WTC11 (cell line): Measurements from ENCODE around the gene TTC28. TPM values are rescaled to one million over a fixed set of nuclear protein-coding genes. Genes with fewer than 3 reads are reported as not detected.

Source experiments
- ATAC-seq: fragments of 200-7000 bp; cut with Tn5 transposase; 2 replicates; pipeline ENCODE4 v1.10.0; 2021; ENCODE audit warnings: mild to moderate bottlenecking, moderate library complexity
- CTCF ChIA-PET: fragments of 300-600 bp; sonication (Branson Sonifier 250); formaldehyde crosslinking; loops from one replicate; lab custom pipeline; 2021; ENCODE audit warnings: antibody characterized with exemption; lab: Charles Lee
- POLR2A ChIA-PET: fragments of 350-600 bp; sonication (Branson Sonifier 250); formaldehyde crosslinking; loops from one replicate; lab custom pipeline; 2021; ENCODE audit warnings: antibody characterized with exemption; lab: Charles Lee
- DNase-seq: peaks from one replicate; pipeline ENCODE4 v3.0.0; 2021; ENCODE audit warnings: low spot score
- H3K27ac Mint-ChIP-seq: 2 replicates; pipeline ENCODE4 v1.8.0; 2021; ENCODE audit warnings: mixed read lengths
- H3K27me3 Mint-ChIP-seq: 2 replicates; pipeline ENCODE4 v1.8.0; 2021; ENCODE audit warnings: low read depth, mild to moderate bottlenecking, moderate library complexity, mixed read lengths
- H3K36me3 Mint-ChIP-seq: 2 replicates; pipeline ENCODE4 v1.8.0; 2021; ENCODE audit warnings: mixed read lengths
- H3K4me1 Mint-ChIP-seq: 2 replicates; pipeline ENCODE4 v1.8.0; 2022; ENCODE audit warnings: mixed read lengths
- H3K4me3 Mint-ChIP-seq: 2 replicates; pipeline ENCODE4 v1.8.0; 2021; ENCODE audit warnings: mild to moderate bottlenecking, moderate library complexity, mixed read lengths
- H3K9me3 Mint-ChIP-seq: 2 replicates; pipeline ENCODE4 v1.8.0; 2021; ENCODE audit warnings: mixed read lengths
- ATF1 ChIP-seq: sonication (generic); formaldehyde crosslinking; IDR thresholded peaks from 2 replicates; pipeline ENCODE4 v1.8.1; 2023; ENCODE audit warnings: mild to moderate bottlenecking, moderate library complexity, missing genetic modification reagents
- ELF4 ChIP-seq: sonication (generic); formaldehyde crosslinking; IDR thresholded peaks from 2 replicates; pipeline ENCODE4 v1.8.1; 2022; ENCODE audit warnings: low read depth, mild to moderate bottlenecking, moderate library complexity, missing genetic modification reagents
- GABPB1 ChIP-seq: sonication (generic); formaldehyde crosslinking; IDR thresholded peaks from 2 replicates; pipeline ENCODE4 v1.8.1; 2023; ENCODE audit warnings: mild to moderate bottlenecking, missing genetic modification reagents
- GTF2I ChIP-seq: fragments of 250-450 bp; sonication (Bioruptor Pico); conservative IDR thresholded peaks from 2 replicates; pipeline ENCODE4 v1.4.0; 2021; ENCODE audit warnings: mild to moderate bottlenecking
- IRF1 ChIP-seq: sonication (generic); formaldehyde crosslinking; IDR thresholded peaks from 2 replicates; pipeline ENCODE4 v1.8.0; 2023; ENCODE audit warnings: missing genetic modification reagents
- NFYB ChIP-seq: sonication (generic); formaldehyde crosslinking; conservative IDR thresholded peaks from 2 replicates; pipeline ENCODE4 v1.8.0; 2022; ENCODE audit warnings: low read depth, missing genetic modification reagents
- NR3C1 ChIP-seq: sonication (generic); formaldehyde crosslinking; conservative IDR thresholded peaks from 2 replicates; pipeline ENCODE4 v1.8.1; 2023; ENCODE audit warnings: low read depth, mild to moderate bottlenecking, missing genetic modification reagents
- PRRX2 ChIP-seq: fragments of 250-450 bp; sonication (Bioruptor Pico); IDR thresholded peaks from 2 replicates; pipeline ENCODE4 v1.8.0; 2021; ENCODE audit warnings: mild to moderate bottlenecking
- SMAD3 ChIP-seq: sonication (generic); formaldehyde crosslinking; IDR thresholded peaks from 2 replicates; pipeline ENCODE4 v1.8.0; 2022; ENCODE audit warnings: missing genetic modification reagents, mild to moderate bottlenecking, borderline replicate concordance
- STAT6 ChIP-seq: sonication (generic); formaldehyde crosslinking; conservative IDR thresholded peaks from 2 replicates; pipeline ENCODE4 v1.8.1; 2023; ENCODE audit warnings: mild to moderate bottlenecking, low read depth, missing genetic modification reagents, moderate library complexity
- TP53 ChIP-seq: sonication (generic); formaldehyde crosslinking; IDR thresholded peaks from 2 replicates; pipeline ENCODE4 v1.8.1; 2023; ENCODE audit warnings: mild to moderate bottlenecking, missing genetic modification reagents
- USF2 ChIP-seq: sonication (generic); formaldehyde crosslinking; IDR thresholded peaks from 2 replicates; pipeline ENCODE4 v1.8.1; 2023; ENCODE audit warnings: mild to moderate bottlenecking, missing genetic modification reagents, moderate library complexity
- ZNF219 ChIP-seq: sonication (generic); formaldehyde crosslinking; IDR thresholded peaks from 2 replicates; pipeline ENCODE4 v1.8.0; 2023; ENCODE audit warnings: missing genetic modification reagents, mild to moderate bottlenecking, borderline replicate concordance
- ZNF416 ChIP-seq: fragments of 250-450 bp; sonication (Bioruptor Pico); IDR thresholded peaks from 2 replicates; pipeline ENCODE4 v1.9.0; 2021; ENCODE audit warnings: mild to moderate bottlenecking, inconsistent platforms
- total RNA-seq: library from RNA; stranded (reverse); gene quantifications from 3 replicates; pipeline ENCODE4 v1.2.3, GENCODE V29; 2021
- TF ChIP-seq, protein P1 (sequence below): fragments of 200-600 bp; IDR thresholded peaks from 2 replicates; pipeline ENCODE4 v1.8.0; 2022; ENCODE audit warnings: antibody characterized with exemption
- TF ChIP-seq, protein P2 (sequence below): fragments of 250-450 bp; sonication (Bioruptor Pico); IDR thresholded peaks from 2 replicates; pipeline ENCODE4 v1.9.0; 2021; ENCODE audit warnings: mild to moderate bottlenecking

TTC28 gene
- total RNA-seq, 1 experiment from 2014 or later, result 13.0 TPM

- DNase-seq (no peak), ATAC-seq (no peak)
- H3K36me3 Mint-ChIP-seq, result peaks cover 13% of the 10 kb centered on the region
- H3K4me1 Mint-ChIP-seq, result no peaks in the 10 kb centered on the region
- H3K27me3 Mint-ChIP-seq, result no peaks in the 10 kb centered on the region
- H3K9me3 Mint-ChIP-seq, result peaks cover 29% of the 10 kb centered on the region
- ChIA-PET POLR2A (interaction anchor here (0.7 kb wide), 1 partner anchor 952 kb away, joined by 4 read pairs; no protein-coding TSS in a partner anchor), CTCF (interaction anchor here (0.6 kb wide), 2 partner anchors 554 to 1375 kb away, joined by 3 read pairs; no protein-coding TSS in a partner anchor)
- H3K27ac Mint-ChIP-seq, result no peak overlapping the region
- TF ChIP-seq ELF4, result no peak
- no peak for TF ChIP-seq ZNF416 (CRISPR knock-in tag)
- no peak for TF ChIP-seq SMAD3 (CRISPR knock-in tag)
- TF ChIP-seq, protein P1, sequence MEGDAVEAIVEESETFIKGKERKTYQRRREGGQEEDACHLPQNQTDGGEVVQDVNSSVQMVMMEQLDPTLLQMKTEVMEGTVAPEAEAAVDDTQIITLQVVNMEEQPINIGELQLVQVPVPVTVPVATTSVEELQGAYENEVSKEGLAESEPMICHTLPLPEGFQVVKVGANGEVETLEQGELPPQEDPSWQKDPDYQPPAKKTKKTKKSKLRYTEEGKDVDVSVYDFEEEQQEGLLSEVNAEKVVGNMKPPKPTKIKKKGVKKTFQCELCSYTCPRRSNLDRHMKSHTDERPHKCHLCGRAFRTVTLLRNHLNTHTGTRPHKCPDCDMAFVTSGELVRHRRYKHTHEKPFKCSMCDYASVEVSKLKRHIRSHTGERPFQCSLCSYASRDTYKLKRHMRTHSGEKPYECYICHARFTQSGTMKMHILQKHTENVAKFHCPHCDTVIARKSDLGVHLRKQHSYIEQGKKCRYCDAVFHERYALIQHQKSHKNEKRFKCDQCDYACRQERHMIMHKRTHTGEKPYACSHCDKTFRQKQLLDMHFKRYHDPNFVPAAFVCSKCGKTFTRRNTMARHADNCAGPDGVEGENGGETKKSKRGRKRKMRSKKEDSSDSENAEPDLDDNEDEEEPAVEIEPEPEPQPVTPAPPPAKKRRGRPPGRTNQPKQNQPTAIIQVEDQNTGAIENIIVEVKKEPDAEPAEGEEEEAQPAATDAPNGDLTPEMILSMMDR, result no peak
- TF ChIP-seq GABPB1 (CRISPR knock-in tag), result no peak
- TF ChIP-seq ZNF219 (CRISPR knock-in tag), result no peak
- no peak for TF ChIP-seq STAT6 (CRISPR knock-in tag)
- TF ChIP-seq TP53, result no peak
- no peak for TF ChIP-seq USF2 (CRISPR knock-in tag)
- no peak for TF ChIP-seq ATF1 (CRISPR knock-in tag)
- TF ChIP-seq NFYB, result no peak
- no peak for TF ChIP-seq PRRX2 (CRISPR knock-in tag)
- TF ChIP-seq GTF2I (CRISPR knock-in tag), result no peak
- no peak for TF ChIP-seq IRF1
- TF ChIP-seq, protein P2, sequence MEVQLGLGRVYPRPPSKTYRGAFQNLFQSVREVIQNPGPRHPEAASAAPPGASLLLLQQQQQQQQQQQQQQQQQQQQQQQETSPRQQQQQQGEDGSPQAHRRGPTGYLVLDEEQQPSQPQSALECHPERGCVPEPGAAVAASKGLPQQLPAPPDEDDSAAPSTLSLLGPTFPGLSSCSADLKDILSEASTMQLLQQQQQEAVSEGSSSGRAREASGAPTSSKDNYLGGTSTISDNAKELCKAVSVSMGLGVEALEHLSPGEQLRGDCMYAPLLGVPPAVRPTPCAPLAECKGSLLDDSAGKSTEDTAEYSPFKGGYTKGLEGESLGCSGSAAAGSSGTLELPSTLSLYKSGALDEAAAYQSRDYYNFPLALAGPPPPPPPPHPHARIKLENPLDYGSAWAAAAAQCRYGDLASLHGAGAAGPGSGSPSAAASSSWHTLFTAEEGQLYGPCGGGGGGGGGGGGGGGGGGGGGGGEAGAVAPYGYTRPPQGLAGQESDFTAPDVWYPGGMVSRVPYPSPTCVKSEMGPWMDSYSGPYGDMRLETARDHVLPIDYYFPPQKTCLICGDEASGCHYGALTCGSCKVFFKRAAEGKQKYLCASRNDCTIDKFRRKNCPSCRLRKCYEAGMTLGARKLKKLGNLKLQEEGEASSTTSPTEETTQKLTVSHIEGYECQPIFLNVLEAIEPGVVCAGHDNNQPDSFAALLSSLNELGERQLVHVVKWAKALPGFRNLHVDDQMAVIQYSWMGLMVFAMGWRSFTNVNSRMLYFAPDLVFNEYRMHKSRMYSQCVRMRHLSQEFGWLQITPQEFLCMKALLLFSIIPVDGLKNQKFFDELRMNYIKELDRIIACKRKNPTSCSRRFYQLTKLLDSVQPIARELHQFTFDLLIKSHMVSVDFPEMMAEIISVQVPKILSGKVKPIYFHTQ, result no peak
- no peak for TF ChIP-seq NR3C1 (CRISPR knock-in tag)
- H3K4me3 Mint-ChIP-seq, result no peak overlapping the region
Observed at GRCh38 chr22:28394513-28395110, 285.0 kb downstream of the TTC28 start.
